ENCODE results near the gene DROSHA.
"Not testable (repeated sequence)": the region's sequence is repeated elsewhere in the genome, so short reads cannot be mapped to it uniquely, and the experiment has no call there.

DROSHA gene

DNA sequence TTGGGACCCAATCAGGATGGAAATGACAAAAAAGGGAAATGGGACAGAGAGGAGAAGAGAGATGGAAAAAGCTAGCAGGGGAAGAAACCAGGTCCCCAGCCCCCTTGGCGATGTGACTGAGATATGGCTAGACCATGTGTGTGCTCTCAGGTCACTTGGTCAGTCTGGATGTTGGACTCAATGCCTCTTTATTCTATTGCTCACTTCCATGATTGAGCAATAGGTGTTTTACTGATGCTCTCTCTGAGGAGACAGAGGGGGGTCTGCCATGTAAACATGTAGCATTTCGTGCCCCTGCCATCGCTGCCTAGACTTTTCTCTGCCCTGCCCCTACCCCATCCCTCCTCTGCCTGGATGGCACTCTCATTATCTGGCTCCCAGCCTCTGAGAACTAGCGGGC is 150.6 kb downstream of the DROSHA start:
- DNase-seq (ENCODE audit: low read depth in 2 of 2) = no peak

DNA sequence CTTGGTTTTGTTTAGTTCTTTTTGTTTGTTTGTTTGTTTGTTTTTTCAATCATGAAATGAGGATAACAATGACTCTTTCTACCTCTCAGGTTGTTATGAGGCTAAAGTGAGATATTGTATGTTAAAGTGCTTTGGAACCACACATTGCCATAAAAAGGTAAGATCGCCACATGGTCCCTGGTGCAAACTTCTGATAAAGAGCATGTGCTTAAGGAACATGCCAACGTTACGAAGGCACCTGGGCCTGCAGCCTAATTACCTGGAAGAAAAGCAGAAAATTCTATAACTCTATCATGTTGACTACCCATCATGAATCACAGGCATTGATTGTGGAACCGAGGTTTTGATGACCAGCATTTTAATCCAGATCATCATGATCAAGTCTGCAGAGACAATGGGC is 151.8 kb downstream of the DROSHA start:
- DNase-seq (ENCODE audit: low read depth in 2 of 2) = no peak

DNA sequence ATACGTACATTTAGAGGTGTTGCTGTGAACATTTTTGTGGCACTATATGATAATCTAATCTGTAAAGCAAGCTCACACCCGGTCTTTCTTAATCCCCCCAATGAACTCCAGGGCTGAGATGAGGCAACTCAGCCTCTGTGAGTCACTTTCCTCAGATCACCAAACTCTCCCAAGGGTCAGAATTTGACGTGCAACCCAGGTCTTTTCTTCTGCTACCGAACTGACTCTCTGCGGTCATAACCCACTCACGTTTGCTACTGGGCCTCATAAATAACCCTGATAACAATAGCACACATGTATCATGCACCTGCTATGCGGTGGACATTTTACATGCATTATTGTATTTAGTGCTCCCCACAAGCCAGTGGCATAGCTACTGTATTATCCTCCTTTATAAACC is 153.1 kb downstream of the DROSHA start:
- no peak for DNase-seq (ENCODE audit: low read depth in 2 of 2)

DNA sequence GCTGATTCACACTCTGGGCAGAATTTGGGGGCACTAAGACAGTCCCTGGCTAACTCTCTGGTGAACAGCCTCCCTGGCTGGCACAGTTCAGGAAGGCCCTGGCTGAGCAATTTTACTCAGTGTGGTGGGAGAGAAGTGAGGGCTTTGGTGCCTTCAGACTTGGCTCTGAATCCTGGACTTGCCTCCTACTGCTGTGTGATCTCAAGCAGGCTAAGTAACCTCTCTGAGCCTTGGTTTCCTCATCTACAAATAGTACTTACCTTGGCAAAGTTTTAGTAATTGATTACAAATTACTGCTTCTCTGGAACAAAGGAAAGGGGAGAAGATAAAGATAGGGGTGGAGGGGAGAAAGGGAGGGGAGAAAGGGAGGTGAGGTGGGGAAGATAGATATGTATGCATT is 153.8 kb downstream of the DROSHA start:
- no peak for DNase-seq (ENCODE audit: low read depth in 2 of 2)

DNA sequence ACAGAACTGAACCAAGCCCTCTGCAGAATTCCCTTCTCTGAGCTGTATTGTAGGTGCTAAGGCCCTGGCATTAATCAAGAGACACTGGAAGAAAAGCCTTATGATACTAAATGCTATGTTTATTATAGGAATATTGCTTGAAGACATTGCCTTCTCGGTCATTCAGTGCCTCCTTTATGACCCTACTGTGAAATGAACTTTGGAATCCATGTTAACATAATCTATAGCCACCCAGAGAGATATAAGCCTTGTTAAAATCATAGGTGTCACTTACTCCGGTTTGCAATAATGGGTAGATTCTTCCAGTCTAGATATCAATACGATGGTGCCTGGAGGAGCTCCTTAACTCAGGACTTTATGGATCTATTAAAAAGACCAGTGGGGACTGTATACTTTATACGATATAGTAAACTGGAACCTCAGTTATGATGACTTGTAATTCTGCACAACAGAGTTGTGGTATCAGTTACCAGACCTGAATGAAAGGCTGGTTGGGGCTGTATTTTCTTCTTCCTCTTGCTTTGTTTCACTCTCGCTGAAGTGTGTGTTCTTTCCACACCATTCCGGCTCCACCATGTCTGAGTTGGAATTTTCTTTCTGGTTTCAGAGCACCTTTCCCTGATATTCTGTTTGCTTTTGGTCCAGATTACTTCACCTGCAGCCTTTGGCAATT is 154.5 kb downstream of the DROSHA start:
- DNase-seq (ENCODE audit: low read depth in 2 of 2) = no peak

DNA sequence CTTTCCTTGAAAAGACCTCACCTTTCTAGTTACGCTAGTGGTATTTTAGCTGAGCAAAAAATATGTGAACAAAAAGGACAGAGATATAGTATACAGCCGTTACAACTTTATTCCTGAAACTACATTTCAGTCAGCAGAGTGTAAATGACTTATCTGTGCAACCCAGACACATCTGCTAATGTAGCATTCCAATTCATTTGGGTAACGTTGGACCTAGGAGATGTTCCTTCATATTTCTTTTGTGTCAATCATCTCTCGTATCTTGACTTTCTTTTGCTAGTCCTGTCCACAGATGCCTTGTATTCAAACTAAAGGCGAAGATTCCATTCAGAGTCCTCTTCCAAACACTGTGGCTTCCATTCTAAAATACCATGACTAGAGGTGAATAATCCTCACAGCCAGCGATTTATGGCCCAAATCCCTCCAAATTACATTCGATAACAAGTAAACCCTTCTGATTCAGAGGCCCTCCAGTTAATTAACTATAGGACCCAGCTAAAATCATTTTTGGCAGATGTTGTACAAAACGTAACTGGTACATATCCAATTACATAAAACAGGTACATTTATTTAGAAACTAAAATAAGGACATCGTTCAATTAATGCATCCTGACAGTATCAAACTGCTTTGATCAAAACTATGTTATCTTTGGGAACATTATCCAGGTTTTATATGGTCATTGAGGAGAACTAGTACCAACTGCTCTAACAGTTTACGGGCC is 155.7 kb downstream of the DROSHA start:
- no peak for DNase-seq (ENCODE audit: low read depth in 2 of 2)

DNA sequence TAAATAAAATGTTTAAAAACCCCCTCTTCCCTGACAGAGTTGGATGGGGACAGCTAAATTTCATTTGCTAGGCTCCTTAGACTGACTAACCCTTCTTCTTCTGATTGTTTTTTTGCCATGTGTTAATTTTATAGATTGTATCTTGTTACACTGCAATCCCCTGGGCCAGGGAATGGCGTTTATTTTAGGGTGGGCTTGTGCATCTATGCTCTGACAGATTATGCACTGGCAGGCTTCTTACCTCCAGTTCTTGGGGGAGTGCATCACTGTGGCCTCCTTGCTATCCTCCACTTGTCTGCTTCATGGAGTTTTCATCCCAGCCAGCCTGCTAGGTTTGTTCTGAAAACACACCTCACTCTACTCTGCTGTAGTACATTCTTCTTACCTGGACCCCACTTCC is 159.8 kb downstream of the DROSHA start:
- DNase-seq (ENCODE audit: low read depth in 2 of 2) = no peak

DNA sequence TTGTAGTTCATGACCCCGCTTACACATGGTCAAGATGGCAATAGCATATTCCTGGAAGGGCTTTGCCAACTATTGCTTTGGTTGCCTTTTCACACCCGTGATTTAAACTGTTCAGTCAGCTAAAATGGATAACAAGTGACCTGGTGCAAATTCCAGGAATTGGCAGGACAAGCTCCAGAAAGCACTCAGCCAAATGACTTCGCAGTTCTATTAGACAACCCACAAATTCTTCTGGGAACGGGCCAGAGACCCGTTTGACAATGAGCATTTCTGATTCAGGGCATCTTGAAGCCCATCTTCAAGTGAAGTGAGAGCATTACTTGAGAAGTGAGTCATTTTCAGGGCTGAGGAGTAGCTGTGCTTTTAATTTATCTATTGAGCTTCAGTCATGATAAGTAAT is 165.0 kb downstream of the DROSHA start:
- no peak for DNase-seq (ENCODE audit: low read depth in 2 of 2)

DNA sequence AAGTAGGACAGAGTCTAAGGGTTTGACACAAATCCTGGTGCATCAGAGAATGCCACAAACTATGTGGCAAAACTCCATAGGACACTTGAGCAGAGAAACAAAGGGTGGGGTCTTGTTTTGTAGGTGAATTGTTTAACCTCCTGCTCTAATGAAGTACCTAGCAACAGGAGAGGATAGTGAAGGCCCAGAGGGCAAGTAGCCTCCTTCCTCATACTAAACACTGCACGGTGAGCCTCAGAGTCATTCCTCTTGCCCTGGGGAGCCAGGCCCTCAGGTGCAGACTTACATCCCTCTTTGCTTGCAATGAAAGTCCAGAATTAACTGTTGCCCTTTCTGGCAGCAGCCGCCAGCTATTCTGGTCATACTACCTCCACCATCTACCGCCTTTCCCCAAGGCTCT is 166.1 kb downstream of the DROSHA start:
- DNase-seq (ENCODE audit: low read depth in 2 of 2) = no peak

DNA sequence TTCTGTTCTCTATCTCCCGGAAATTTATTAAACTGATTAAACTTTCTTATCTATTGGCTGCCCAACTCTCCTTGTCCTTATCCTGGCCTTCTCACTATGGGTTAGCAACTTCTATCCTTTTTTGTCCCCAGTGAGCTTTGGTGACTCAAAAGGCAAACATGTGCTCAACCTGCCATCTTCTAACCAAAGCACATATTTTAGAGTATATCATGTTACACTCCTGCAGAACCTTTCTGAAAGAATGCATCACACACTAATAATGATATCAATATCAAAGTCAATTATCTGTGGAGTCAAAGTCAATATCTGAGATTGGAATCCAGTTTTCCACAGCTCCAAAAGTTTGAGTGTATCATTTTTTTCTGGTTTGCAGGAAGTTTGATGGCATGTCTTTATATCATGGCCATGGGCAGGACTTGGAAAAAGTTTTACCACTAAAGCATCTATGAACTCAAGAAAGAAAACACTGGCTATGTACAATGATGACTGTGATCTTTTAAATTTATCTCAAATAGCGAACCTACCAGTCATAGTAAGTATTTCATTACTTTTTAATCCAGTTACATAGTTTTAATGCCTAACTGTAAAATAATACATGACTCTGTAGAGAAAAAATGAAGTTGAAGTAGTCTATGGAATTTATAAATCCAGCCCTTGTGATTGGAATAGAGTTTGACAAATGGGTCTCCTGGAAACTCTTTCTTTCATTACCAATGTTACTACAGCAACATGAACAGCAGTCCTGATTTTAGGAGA is 166.8 kb downstream of the DROSHA start:
- no peak for DNase-seq (ENCODE audit: low read depth in 2 of 2)

DNA sequence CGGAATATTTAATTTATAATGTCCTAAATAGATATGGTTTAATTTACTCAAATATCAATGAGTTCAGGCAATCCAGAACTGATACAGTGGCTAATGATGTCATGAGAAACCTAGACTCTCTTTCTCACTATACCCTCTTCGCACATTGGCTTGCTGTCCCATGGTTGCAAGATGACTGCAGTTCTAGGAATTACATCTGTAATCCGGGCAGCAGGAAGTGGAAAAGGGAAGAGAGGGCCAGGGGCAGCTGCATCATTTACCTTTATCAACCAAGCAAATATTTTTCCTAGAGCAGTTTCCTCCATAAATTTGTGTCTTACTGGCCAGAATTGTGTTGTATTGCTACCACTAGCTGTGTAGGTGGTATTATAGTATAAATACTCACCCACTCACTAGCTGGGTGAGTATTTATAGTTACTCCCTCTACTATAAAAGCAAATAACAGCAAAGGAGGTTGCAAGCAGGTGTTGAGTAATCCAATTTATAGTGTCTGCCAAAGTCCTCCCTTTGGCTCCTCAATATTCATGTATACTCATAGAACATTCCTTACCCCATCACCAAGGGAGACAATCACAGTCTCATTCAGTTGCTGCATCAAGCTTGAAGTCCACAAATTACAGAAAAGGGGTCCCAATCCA is 168.8 kb downstream of the DROSHA start:
- DNase-seq (ENCODE audit: low read depth in 2 of 2) = no peak

DNA sequence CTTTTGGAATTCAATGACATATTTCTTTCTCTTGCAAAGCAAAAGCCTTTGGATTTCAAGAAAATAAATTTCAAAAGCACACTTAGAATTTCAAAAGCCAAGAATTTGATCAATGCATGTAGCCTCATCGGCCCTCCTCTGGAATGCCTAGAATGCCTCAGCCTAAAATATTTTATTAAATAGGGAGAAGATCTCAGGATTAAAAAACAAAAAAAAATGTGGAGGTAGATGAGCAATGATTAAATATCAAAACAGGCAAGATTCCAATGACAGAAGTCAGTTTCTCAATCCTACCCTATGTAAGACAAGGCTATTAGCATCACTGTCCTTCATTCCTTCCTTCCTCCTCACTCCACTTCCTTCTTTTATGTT is 169.4 kb downstream of the DROSHA start:
- no peak for DNase-seq (ENCODE audit: low read depth in 2 of 2)

DNA sequence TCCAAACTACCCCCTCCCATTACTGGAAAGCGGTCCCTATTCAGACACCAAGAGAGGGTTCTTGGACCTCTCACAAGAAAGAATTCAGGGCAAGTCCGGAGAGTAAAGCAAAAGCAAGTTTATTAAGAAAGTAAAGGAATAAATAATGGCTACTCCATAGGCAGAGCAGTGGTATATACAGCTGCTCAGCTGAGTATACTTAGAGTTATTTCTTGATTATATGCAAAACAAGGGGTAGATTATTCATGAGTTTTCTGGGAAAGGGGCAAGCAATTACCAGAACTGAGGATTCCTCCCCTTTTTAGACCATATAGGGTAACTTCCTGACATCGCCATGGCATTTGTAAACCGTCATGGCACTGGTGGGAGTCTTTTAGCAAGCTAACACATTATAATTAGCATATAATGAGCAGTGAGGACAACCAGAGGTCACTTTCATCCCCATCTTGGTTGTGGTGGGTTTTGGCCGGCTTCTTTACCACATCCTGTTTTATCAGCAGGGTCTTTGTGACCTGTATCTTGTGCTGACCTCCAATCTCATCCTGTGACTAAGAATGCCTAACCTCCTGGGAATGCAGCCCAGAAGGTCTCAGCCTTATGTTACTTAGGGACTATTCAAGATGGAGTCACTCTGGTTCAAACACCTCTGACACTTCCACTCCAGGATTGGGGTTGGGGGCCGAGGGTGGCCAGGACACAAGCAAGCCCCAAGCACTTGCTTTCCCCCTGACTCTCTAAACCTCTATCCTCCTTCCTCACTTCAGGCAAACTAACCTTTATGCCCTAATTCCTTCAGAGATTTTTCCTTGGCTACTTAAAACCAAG is 170.0 kb downstream of the DROSHA start:
- not testable (repeated sequence) for DNase-seq (ENCODE audit: low read depth in 2 of 2)

DNA sequence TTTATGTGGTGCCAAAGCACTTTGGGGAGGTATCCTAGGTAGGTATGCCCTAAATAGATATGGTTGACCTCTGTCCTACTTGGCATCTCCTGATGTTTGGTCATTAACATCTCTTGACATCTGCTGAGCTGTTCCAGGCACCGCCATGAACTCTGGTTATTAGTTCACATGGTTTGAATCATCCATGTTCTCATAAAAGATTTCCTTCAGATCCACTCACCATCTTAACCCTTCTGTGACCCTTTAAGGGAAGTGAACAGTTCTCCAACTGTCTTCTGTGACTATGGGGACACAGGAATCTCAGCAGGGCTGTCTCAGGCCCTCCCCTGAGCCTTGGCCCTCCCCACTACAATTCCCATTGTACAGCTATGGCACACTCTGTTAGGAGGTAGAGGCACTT is 170.7 kb downstream of the DROSHA start:
- no peak for DNase-seq (ENCODE audit: low read depth in 2 of 2)

DNA sequence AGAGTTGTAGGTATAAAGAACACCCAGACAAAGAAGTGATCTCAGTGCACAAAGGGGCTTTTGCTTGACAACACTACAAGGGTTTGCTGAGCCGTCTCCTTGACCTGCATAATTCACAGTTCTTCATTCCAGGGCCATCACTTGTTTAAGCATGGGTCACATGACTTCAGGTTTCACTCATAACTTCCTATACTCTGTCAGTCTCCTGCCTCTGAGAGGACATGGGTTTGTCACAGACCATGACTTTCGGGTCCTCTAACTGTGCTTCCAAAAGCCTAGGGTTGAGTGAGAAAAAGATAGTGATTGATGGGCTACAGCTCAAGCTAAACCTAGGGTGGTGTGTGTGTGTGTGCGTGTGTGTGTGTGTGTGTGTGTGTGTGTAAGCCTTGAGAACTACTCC is 172.1 kb downstream of the DROSHA start:
- DNase-seq (ENCODE audit: low read depth in 2 of 2) = no peak

DNA sequence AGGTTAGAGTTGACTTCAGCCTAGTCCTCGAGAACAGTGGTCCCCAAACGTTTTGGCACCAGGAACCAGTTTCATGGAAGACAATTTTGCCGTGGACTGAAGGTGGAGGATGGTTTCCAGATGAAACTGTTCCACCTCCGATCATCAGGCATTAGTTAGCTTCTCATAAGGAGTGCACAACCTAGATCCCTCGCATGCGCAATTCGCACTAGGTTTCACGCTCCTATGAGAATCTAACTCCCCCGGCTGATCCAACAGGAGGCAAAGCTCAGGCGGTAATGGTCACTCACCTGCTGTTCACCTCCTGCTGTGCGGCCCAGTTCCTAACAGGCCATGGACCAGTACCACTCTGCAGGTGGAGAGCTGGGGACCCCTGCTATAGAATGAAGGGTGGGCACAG is 174.9 kb downstream of the DROSHA start:
- DNase-seq (ENCODE audit: low read depth in 2 of 2) = no peak

DNA sequence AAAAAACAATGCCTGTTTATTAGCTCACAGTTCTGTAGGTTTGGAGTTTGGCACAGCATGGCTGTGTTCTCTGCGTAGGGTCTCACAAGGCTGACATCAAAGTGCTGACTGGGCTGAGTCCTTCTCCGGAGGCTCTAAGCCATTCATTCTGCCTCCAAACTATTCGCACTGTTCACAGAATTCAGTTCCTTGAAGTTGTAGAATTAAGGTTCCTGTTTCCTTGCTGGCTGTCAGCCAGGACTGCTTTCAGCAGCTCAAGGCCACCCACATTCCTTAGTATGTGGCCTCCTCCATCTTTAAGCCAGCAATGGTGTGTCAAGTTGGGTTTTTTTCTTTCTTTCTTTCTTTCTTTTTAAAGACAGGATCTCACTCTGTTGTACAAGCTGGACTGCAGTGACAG is 176.6 kb downstream of the DROSHA start:
- no peak for DNase-seq (ENCODE audit: low read depth in 2 of 2)
